Mammary epithelial cell (primary cell): Measurements from ENCODE around the gene BAG5.

ENCODE experiments used
- CTCF ChIP-seq, 2 donors: IDR thresholded peaks in 1 of 2; conservative IDR thresholded peaks in 1 of 2; 2 replicates each; pipeline ENCODE4 v1.5.1; 2011 to 2012; ENCODE audit warnings: inconsistent platforms in 2 of 2, low read length in 2 of 2, mild to moderate bottlenecking in 2 of 2, control low read depth in 1 of 2, low read depth in 1 of 2; ENCODE audit not compliant: insufficient read depth in 1 of 2; ENCODE audit errors: extremely low read depth in 1 of 2
- EZH2 ChIP-seq: IDR thresholded peaks from 2 replicates; pipeline ENCODE4 v1.6.1; 2012; ENCODE audit warnings: low read length, inconsistent platforms, borderline replicate concordance

GRCh38 chr14:103543140-103543539, 19.3 kb downstream of the BAG5 start:
- no peak for TF ChIP-seq CTCF (conservative IDR thresholded peaks at IDR 0.05 in 1 of 2, IDR thresholded peaks at IDR 0.05 in 1 of 2; ENCODE audit: extremely low read depth in 1 of 2, insufficient read depth in 1 of 2, low read depth in 1 of 2, low read length in 2 of 2)
- TF ChIP-seq EZH2, result no peak
